Right ventricle myocardium inferior (tissue), 1 donor: ENCODE results near the gene MACROH2A2. TPM values are rescaled to one million over a fixed set of nuclear protein-coding genes. Genes with fewer than 3 reads are reported as not detected.
"Not testable (repeated sequence)": the region's sequence is repeated elsewhere in the genome, so short reads cannot be mapped to it uniquely, and the experiment has no call there.

Experiments
- ATAC-seq: fragments of 200-7000 bp; cut with Tn5 transposase; one replicate; pipeline ENCODE4 v1.9.1; 2020; ENCODE audit warnings: mild to moderate bottlenecking, moderate library complexity
- DNase-seq: peaks from one replicate; pipeline ENCODE4 v3.0.0; 2021; ENCODE audit errors: missing footprints
- intact Hi-C: fragments of 100-400 bp; cut with DNase I; formaldehyde crosslinking; loops from one replicate; pipeline ENCODE4 v1.11.0; 2022
- long read RNA-seq: library from polyadenylated mRNA; unstranded; transcript quantifications from one replicate; pipeline ENCODE4 v2.0.0, GENCODE V29; 2021
- total RNA-seq: library from RNA; stranded (reverse); fragmentation: NEBNext Ultra II Directional; extraction: Animal tissue kit (Norgen Biotek cat#: 25700); gene quantifications from one replicate; pipeline ENCODE4 v1.2.1, GENCODE V29; 2021
- donor health status: DM: no; HTN: yes; CAD: no; lungs with severe emphysema.

The MACROH2A2 gene
- total RNA-seq, result 14.8 TPM
- long read RNA-seq, transcript H2AFY2-201 (9 exons, 1,980 nt), result major isoform, 16 of 16 reads
- long read RNA-seq, partial matches to known transcripts, result 0 of 16 reads
- long read RNA-seq, other reads (novel, unspliced or antisense), result 0 of 16 reads

- ATAC-seq (peak; percentile 91), DNase-seq (peak; percentile 66)
- intact Hi-C loops, result no loop called here
Observed at GRCh38 chr10:70052462-70053217, at the start of gene MACROH2A2. Gene MACROH2A2 (plus strand): TSS chr10:70052846. CDS start chr10:70075659, 22,813 bp downstream.

DNA sequence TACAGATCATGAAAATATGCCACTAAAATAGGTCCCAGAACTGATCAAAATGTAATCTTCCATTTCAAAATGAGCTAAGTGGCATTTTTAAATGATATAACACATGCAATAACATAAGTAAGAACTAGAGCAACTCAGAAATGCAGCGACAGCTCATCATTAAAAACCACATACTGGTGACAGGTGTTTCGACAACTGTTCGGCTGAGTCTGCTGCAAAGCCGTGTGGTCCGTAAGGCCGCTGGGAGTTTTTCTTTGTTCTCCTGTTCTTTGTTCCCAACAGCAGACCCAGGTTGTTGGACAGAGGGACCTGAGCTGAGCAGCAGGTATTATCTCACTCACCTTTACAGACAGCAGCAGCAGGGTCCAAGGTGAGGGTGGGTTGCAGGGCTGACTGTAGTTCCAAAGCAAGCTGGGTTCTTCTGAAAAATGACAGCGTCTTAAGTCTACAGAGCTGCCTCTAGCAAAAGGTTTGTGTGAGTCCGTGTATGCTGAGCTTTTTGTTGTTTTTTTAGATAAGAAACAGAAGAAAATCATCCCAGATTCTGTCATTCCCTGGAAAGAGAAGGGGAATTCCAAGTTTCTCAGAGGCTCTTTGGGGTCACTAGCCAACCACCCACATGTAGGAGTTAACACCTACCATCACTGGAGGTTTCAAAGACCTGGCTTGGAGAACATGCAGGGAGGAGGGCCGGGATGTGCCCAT is 45.4 kb upstream of the MACROH2A2 start:
- ATAC-seq, result no peak
- intact Hi-C loops, result no loop called here
- no peak for DNase-seq

- DNase-seq, result no peak
- intact Hi-C loops, result no loop called here
Observed at GRCh38 chr10:70031215-70031614, 21.4 kb upstream of the MACROH2A2 start.

GRCh38 chr10:70032667-70033289 is 19.9 kb upstream of the MACROH2A2 start:
- intact Hi-C loops, result no loop called here
- DNase-seq (no peak), ATAC-seq (no peak)

More at GRCh38 chr10:70031215-70031614, 21.4 kb upstream of the MACROH2A2 start:
- no peak for ATAC-seq

GRCh38 chr10:70034232-70034631 is 18.4 kb upstream of the MACROH2A2 start:
- intact Hi-C loops, result no loop called here
- DNase-seq (no peak), ATAC-seq (no peak)

DNA sequence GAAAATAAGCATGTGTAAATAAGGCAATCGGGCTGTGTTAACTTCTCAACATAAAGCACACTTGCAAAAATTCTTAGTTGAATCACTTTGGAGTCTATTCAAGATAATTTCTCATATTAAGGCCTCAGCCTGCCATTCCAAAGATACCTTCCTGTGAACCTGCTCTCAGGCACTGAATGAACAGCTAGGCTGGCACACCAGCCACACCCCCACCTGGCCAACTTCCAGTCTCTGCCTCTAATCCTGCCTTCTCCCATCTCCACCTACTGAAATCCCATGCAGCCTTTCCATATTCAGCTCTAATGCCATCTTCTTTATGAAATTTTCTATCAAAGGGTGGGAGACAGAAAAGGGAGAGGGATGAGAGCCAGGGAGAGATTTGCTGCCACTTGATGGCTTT is 17.1 kb upstream of the MACROH2A2 start:
- intact Hi-C loops, result no loop called here
- no peak for ATAC-seq
- no peak for DNase-seq

GRCh38 chr10:70038923-70039322 is 13.7 kb upstream of the MACROH2A2 start:
- DNase-seq (no peak), ATAC-seq (no peak)
- intact Hi-C loops, result no loop called here

GRCh38 chr10:70041016-70041415 is 11.6 kb upstream of the MACROH2A2 start:
- ATAC-seq (no peak), DNase-seq (no peak)
- intact Hi-C loops, result no loop called here

GRCh38 chr10:70041739-70042138 is 10.9 kb upstream of the MACROH2A2 start:
- intact Hi-C loops, DNase-seq, ATAC-seq: not testable (repeated sequence)

DNA sequence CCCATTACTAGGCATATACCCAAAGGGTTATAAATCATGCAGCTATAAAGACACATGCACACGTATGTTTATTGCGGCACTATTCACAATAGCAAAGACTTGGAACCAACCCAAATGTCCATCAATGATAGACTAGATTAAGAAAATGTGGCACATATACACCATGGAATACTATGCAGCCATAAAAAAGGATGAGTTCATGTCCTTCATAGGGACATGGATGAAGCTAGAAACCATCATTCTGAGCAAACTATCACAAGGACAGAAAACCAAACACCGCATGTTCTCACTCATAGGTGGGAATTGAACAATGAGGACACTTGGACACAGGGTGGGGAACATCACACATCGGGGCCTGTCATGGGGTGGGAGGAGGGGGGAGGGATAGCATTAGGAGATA is 5.6 kb upstream of the MACROH2A2 start:
- intact Hi-C loops, DNase-seq, ATAC-seq: not testable (repeated sequence)

GRCh38 chr10:70048030-70048723 is 4.5 kb upstream of the MACROH2A2 start:
- DNase-seq, result no peak
- no peak for ATAC-seq
- intact Hi-C loops, result no loop called here

GRCh38 chr10:70051848-70052247 is 798 bp upstream of the MACROH2A2 start:
- ATAC-seq (no peak), DNase-seq (no peak)
- intact Hi-C loops, result no loop called here

DNA sequence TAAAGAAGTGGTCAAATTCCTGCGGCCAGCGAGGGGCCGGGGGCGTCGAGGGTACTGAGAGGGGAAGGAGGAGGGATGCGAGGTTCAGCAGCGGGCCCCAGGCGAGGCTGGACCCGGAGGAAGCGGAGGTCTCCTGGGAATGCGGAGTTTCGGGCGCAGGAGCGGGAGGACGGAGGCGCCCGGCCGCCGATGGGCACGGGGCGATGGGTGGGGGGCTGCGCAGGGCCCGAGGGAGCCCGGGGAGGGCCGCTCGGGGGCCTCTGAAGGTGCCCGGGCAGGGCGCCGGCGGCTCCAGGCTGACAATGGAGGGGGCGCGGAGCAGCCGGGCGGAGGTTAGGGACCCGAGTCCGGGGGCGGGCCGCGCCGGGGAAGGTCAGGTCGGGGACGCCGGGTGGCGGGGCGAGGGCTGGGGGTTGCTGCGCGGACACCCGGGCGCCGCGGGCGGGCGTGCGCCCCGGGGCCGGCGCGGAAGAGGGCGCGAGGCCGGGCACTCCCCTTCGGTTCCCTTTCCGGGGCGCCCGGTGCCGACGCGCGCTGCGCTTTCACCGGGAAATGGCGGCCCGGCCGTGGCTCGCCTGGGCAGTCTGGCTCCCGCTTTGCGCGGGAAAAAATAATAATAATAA is 683 bp downstream of the MACROH2A2 start:
- ATAC-seq (peak; percentile 66), DNase-seq (no peak)
- intact Hi-C loops, result no loop called here

DNA sequence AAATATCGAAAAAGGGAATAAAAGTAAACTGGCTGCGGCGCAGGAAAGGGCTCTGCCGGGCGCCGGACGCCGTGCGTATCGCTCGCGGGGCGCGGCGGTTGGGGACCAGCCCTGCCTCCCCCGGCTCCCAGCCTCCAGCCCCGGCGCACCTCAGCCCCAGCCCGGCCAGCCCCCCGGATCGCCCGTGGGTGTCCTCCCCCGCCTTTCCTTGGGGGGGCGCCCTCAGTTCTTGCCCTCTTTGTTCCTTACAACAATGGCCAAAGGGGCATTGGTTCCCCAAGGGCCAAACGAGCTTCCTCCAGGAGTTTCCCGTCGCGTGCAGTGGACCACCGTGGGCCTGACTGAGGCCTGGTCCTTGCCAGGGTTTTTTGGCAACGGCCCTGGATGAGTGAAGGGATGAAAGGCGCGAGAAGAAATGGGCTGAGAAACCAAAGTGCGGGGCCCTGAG is 1.2 kb downstream of the MACROH2A2 start:
- ATAC-seq (no peak), DNase-seq (no peak)
- intact Hi-C loops, result no loop called here

- DNase-seq, result no peak
Observed at GRCh38 chr10:70054902-70055301, 2.3 kb downstream of the MACROH2A2 start.

DNA sequence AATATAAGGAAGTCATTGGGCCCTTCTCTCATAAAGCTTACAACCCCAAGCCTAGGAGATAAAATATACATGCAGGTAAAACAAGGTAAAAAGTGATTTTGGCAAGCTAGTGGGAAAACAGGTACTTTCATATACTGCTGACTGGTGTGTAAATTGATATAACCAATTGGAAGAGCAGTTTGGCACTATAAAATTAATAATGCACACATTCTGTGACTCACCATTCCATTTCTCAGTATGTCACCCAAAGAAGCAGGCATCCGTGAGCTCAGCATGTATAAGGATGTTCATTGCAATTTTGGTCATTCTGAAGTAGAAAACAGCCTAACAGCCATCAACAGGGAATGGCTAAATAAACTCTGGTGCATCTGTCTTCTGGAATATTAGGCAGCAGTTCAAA is 2.9 kb downstream of the MACROH2A2 start:
- intact Hi-C loops, result no loop called here
- DNase-seq, result no peak
- ATAC-seq, result no peak

More at GRCh38 chr10:70054902-70055301, 2.3 kb downstream of the MACROH2A2 start:
- no peak for ATAC-seq
- intact Hi-C loops, result no loop called here

DNA sequence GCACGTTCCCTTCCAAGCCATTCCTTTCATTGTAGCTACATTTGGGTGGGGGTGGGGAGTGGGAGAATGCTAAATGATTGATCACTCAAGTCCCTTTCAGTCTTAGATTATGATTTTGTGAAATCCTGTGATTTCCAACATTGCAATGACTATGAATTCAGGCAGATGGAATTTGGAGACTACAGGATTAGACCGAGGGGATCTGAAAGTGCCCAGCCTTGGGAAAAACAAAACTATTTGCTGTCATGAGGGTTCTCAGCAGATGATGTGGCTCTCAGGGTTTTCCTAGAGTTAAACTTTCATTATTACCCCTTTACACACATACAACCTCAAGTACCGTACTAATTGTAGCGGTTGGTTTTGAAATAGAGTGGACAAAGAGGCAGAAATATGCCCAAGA is 4.7 kb downstream of the MACROH2A2 start:
- intact Hi-C loops, result no loop called here
- DNase-seq (no peak), ATAC-seq (no peak)

GRCh38 chr10:70060389-70060788 is 7.7 kb downstream of the MACROH2A2 start:
- intact Hi-C loops, result no loop called here
- no peak for ATAC-seq
- no peak for DNase-seq
